H1 (cell line): ENCODE measurements around the gene CAT.

Experiments
- CBX5 ChIP-seq: fragments of 300-800, 300-1000 bp; sonication (generic); IDR thresholded peaks from 2 replicates; pipeline ENCODE4 v1.7.1; 2016; ENCODE audit warnings: antibody characterized with exemption, low read length, low read depth
- CEBPB ChIP-seq: IDR thresholded peaks from 2 replicates; pipeline ENCODE4 v1.6.1; 2012; ENCODE audit warnings: low read depth, low read length
- SUZ12 ChIP-seq: fragments of 200-600 bp; sonication (generic); IDR thresholded peaks from 2 replicates; pipeline ENCODE4 v1.6.1; 2012; ENCODE audit warnings: mild to moderate bottlenecking, inconsistent platforms, low read length, moderate library complexity, mixed read lengths
- TF ChIP-seq, protein P1 (sequence below), 3 experiments: IDR thresholded peaks; 1 replicate in 2 of 3; 2 replicates in 1 of 3; pipeline versions ENCODE4 v1.5.1 to v1.6.1; 2011; ENCODE audit warnings: low read length in 3 of 3, mild to moderate bottlenecking in 3 of 3, inconsistent platforms in 2 of 3, low read depth in 1 of 3, moderate library complexity in 1 of 3; ENCODE audit not compliant: insufficient read depth in 1 of 3; ENCODE audit errors: control extremely low read depth in 1 of 3

GRCh38 chr11:34468209-34468841 lies 29.6 kb downstream of the CAT start:
- no peak for TF ChIP-seq CBX5
- TF ChIP-seq, protein P1, sequence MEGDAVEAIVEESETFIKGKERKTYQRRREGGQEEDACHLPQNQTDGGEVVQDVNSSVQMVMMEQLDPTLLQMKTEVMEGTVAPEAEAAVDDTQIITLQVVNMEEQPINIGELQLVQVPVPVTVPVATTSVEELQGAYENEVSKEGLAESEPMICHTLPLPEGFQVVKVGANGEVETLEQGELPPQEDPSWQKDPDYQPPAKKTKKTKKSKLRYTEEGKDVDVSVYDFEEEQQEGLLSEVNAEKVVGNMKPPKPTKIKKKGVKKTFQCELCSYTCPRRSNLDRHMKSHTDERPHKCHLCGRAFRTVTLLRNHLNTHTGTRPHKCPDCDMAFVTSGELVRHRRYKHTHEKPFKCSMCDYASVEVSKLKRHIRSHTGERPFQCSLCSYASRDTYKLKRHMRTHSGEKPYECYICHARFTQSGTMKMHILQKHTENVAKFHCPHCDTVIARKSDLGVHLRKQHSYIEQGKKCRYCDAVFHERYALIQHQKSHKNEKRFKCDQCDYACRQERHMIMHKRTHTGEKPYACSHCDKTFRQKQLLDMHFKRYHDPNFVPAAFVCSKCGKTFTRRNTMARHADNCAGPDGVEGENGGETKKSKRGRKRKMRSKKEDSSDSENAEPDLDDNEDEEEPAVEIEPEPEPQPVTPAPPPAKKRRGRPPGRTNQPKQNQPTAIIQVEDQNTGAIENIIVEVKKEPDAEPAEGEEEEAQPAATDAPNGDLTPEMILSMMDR (IDR thresholded peaks at IDR 0.05; ENCODE audit: control extremely low read depth in 1 of 3, insufficient read depth in 1 of 3, low read depth in 1 of 3, low read length in 3 of 3): peak; percentile 2 to 74 (median 68)
- no peak for TF ChIP-seq CEBPB
- TF ChIP-seq SUZ12: no peak
